Articular chondrocyte of knee joint (primary cell): ENCODE results near the gene THAP2. TPM values are rescaled to one million over a fixed set of nuclear protein-coding genes. Genes with fewer than 3 reads are reported as not detected.

Experiments used
- small RNA-seq: library from RNA; depleted of rRNA; stranded (forward); fragments of <200 nt; gene quantifications from one replicate; pipeline ENCODE3, GENCODE V24; 2012
- total RNA-seq: library from RNA; depleted of rRNA; stranded (reverse); fragments of >200 nt; gene quantifications from 2 replicates; pipeline ENCODE4 v1.2.3, GENCODE V29; 2012

Gene THAP2
- total RNA-seq: 4.3 and 10.6 TPM in 2 replicates

DNA sequence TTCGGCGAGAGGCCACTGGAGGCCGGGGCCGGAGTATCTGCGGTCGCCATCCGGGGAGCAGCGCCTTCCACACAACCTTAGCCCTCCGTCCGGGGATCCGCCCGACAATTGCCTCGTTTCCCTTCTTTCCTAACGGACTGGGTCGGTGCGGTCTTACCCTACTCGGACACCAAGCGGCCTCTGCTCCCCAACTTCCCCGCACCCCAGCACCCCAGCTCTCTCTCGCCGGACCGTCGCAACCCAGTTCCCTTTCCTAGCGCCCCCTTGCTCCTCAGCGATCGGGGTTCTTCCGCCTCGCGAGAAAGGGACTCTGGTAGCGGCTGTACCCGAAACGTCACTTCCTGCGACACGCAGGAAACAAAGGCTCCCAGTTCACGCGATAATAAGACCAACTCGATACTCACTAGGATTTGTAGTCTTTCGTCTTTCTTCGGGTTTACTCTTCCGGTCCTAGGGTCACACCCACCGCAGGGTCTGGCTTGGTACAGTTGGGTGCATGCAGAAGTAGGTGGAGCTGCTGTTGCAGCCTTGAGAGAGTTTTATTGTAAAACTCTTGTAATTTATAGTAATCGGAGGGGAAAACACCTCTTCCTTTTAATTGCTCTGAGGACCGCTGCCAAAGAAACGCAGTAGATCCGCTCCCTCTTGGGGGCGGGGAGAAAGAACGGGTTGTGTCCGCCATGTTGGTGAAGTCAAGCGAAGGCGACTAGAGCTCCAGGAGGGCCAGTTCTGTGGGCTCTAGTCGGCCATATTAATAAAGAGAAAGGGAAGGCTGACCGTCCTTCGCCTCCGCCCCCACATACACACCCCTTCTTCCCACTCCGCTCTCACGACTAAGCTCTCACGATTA, at the start of gene THAP2, which contains the start of gene ZFC3H1:
TSS of gene THAP2 (plus strand) at position 741 of the 850 bp plus-strand sequence. CDS start 209 bp downstream, outside the sequence.
TSS of gene ZFC3H1 (minus strand) at position 288 of the 850 bp plus-strand sequence. CDS start at position 50, 238 bp downstream.

DNA sequence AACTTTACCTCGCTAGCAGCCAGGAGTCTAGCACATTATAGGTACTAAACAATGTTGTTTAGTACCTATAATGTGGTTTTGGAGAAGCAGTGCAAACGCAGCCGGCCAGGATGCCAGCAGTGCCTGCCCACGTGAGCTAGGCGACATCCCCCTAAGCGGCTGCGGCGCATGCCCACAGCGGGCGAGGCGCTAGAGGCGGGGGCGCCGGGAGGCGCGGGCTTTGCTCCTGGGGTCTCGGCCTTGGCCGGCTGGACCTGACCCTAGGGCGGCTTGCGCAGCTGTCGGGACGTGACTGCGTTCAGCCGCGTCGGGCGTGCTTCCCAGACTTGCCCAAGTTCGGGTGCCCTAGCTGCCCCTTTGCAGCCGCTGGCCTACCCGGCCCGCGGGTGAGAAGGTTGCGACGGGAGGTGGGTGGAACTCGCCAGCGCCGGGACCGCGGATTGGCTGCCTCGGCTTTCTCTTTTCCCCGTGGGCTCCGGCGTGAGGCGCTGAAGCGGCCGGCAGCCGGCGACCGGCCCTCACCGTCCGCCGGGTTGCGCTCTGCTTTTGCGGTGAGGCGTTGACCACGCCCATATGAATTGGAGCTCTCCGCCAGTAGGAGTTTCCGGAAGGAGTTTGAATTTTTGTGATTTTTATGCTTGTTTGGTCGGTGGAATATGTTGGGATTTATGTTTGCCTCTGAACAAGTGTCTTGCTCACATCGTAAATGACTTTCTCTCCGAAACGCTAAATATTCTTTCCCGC, 22.0 kb downstream of the THAP2 start, which contains the start of gene TMEM19:
TSS of gene TMEM19 (plus strand) at position 169 of the 744 bp plus-strand sequence. CDS start 599 bp downstream, outside the sequence.

Small RNA genes within 50 kb of the gene (small RNA-seq; reads per million reads assigned to genes)
- gene RF00560: not detected

Other genes with a start within 250 kb of the THAP2 start
- 22.9 and 37.0 TPM in 2 replicates for gene LGR5, start 224.5 kb upstream of the THAP2 start, total RNA-seq
- gene ZFC3H1, start 453 bp upstream of the THAP2 start, total RNA-seq: 59.3 and 66.0 TPM in 2 replicates
- gene TMEM19, start 21.8 kb downstream of the THAP2 start, total RNA-seq: 35.5 and 40.5 TPM in 2 replicates
- 51.5 and 80.0 TPM in 2 replicates for gene RAB21, start 90.6 kb downstream of the THAP2 start, total RNA-seq
- 43.1 and 49.8 TPM in 2 replicates for gene TBC1D15, start 175.5 kb downstream of the THAP2 start, total RNA-seq